Measurements from ENCODE around the gene NPAS3.

The NPAS3 gene

DNA sequence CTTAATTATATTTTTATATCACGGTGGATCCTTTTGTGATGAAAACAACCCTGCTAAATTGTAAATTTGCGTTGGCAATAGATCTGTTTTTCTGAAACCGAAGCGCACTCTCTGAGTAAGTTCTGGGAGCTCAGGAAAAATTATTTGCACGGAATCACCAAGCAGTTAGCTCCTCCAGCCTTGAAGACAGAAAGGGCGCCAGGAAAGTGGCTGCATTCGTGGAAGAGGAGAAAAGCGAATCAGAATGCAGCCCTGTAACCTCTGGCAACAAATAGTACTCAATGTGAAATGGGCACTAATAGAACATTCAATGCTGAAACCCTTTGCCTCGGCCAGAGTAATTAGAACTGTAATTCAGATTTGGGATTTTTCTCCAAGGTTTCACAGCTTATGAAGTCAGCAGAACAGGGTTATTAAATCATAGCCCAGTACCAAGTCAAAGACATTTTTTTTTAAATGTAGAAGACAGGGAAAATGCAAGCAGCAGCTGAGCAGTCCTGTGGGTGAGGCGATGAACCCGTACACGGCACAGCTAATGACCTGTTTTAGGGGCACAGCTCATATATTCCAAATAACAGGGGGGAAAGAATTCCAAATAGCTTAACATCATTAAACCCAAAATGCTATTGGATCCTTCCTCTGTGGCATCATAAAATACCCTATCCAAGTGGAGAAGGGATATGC is 760.8 kb downstream of the NPAS3 start:
- no peak for FAIRE-seq

DNA sequence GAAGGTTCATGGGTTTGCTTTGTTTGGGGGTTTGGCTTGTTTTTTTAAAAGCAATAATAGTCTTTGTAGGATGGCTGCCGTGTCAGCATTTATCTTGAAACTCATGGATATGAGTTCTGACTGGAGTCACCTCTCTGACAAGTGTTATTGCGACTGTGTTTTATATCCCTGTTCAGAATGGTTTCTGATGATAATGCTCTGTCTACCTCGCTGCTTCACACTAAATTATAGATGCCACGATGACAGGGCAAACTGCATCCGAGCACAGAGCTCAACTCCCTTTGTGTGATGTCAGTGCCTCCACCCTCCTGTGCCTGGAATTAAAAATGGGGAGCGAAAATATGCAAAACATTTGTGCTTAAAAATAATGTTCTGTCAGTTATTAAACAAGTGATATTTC is 761.4 kb downstream of the NPAS3 start:
- no peak for FAIRE-seq

GRCh38 chr14:33702293-33702692 is 763.6 kb downstream of the NPAS3 start:
- no peak for FAIRE-seq

DNA sequence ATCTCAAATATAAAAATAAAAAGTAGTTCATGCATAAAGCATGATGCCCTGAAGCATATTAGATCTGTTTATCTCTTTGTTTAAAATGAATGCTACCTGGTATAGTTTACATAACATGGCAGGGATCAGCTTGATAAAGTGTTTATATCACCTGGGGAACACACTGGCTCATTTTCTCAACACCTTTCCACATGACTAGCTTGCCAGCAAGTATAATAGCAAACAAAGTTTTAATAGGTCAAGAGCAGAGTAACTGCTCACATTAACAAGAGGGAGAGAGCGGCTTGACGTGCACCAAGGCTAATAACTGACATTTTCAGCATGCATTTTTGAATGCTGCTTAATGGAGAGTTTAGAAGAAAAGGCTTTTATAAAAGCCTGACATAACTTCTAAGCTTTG is 765.8 kb downstream of the NPAS3 start:
- FAIRE-seq = no peak

DNA sequence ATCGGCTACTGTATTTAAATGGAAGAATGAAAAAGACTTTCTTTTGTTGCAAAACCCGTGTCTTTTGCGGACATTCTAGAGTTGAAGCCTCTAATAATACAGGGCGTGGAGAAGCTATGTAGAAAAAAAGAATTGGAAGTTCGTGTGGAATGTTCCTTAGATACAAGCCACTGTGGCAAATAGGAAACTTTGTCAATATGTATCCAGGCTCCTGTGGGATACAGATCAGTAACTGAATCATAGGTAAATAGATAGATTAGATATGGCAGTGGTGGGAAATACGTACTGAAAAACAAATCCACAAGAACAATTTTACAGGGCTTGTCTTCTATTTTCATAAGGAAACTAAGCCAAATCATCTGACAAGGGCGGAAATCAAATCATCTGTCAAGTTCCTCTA is 766.8 kb downstream of the NPAS3 start:
- FAIRE-seq = no peak

DNA sequence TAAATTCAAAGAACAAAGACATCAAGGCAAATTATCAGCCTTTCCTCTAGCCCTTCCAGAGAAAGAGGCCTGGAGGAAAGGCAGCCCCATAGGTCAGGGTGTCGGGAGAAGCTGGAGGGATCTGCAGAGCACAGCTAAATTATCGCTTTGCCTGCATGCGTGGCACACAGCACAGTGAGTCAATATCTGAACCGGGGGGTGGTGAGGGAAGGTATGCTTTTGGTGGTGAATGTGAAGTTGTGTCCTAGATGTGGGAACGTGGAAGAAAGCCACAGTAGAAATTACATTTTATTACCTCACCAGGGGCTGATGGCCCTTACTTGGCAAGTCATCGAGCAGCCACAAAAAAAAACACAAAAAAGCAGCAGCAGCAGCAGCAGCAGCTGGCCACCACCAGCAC is 769.0 kb downstream of the NPAS3 start:
- no peak for FAIRE-seq

- FAIRE-seq = no peak
Observed at GRCh38 chr14:33709283-33709682, 770.6 kb downstream of the NPAS3 start.

- FAIRE-seq = no peak
Observed at GRCh38 chr14:33709711-33710110, 771.0 kb downstream of the NPAS3 start.

DNA sequence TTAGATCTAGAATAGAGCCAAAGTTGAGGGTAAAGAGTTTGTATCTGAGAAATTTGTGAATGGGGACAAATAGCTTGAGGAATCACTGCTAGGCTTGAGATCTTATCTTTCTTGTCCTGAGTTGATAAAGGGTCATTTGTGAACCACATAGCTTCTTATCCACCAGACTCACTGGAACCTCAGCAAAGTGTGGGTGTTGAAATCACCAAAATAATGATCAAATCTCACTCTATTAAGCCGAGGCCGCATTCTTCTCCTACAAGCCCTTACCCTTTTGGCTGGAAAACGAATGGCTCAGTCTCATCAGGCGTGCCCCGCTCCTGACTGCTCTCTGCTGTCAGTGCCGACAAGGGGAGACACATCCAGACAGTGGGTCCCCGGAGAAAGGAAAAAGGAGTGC is 771.6 kb downstream of the NPAS3 start:
- no peak for FAIRE-seq

- FAIRE-seq = no peak
Observed at GRCh38 chr14:33711194-33711593, 772.5 kb downstream of the NPAS3 start.

DNA sequence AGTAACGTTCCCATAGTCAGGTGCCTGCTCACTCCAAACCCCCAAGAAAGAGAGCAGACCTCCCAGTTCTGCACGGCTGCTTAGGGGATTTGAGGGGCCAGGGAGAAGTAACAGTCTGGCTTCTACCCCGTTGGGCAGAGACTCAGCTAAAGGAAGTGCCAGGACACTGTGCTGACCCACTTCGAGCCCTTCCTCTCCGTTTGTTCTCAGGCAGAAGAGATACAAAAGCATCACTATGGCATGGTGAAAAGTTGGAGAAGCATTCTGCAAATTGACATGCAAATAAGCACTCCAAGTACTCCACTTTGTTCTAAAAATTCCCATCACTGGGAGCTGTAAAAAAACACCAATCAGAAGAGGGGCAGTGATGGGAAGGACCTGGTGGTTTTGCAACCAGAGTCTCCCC is 773.1 kb downstream of the NPAS3 start:
- no peak for FAIRE-seq

- FAIRE-seq = no peak
Observed at GRCh38 chr14:33714527-33715226, 776.0 kb downstream of the NPAS3 start.

DNA sequence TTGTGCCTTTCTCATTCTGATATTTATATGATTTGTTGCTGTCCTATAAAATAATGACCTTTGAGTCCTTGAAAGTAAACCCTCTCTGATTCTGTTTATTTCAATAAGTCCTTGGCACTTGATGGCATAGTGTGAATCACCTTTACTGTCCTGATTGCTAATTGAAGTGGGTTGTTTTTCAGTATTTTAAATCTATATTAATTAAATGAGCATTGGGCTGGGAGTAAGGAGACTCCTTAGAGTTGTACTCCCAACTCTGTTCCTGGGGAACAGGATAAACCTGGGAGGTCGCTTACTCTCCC is 776.5 kb downstream of the NPAS3 start:
- FAIRE-seq = no peak

GRCh38 chr14:33716921-33717320 is 778.2 kb downstream of the NPAS3 start:
- FAIRE-seq = no peak

- FAIRE-seq = no peak
Observed at GRCh38 chr14:33717866-33718265, 779.2 kb downstream of the NPAS3 start.

GRCh38 chr14:33720284-33720787 is 781.7 kb downstream of the NPAS3 start:
- FAIRE-seq = no peak

- FAIRE-seq = no peak
Observed at GRCh38 chr14:33726685-33727084, 788.0 kb downstream of the NPAS3 start.

DNA sequence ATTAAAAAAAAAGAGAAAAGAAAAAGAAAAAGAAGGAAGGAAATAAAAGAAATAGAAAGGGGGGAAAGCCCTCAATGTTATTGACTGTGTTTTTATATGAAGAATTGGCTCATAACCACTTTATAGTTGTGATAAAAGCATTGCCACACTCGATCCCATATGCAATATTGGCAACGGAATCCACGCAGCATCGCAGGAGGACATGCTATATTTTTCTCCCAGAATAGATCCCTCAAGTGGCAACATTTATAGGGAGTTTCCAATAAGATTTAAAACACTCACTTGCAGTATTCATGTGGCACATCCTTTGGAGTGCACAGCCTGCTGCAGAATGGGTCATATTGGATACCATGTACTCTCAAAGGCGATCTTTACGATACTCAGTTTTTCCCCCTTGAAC is 788.9 kb downstream of the NPAS3 start:
- FAIRE-seq = no peak

DNA sequence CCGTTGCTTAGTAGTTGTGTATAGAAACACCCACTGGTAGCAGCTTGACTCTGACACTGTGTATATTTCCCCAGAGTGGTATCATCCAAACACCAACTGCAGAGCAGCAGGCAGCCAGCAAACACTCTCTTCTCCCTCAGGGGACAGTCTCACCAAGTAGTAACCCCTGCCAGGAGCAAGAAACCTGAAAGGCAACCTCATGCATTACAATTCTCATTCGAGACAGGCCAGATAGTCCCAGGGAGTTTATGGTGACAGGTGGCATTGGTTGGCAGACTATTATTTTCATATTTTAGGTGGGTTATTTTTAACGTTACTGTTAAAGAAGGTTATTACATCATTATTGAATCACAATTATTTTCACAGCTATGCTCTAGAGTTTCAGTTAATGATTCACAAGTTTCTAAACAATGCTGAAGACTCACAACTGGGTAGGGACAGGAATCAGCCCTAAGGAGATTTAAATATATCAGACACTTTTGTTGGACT is 789.4 kb downstream of the NPAS3 start:
- FAIRE-seq = no peak

GRCh38 chr14:33730156-33730555 is 791.5 kb downstream of the NPAS3 start:
- no peak for FAIRE-seq

GRCh38 chr14:33732175-33732574 is 793.5 kb downstream of the NPAS3 start:
- no peak for FAIRE-seq

DNA sequence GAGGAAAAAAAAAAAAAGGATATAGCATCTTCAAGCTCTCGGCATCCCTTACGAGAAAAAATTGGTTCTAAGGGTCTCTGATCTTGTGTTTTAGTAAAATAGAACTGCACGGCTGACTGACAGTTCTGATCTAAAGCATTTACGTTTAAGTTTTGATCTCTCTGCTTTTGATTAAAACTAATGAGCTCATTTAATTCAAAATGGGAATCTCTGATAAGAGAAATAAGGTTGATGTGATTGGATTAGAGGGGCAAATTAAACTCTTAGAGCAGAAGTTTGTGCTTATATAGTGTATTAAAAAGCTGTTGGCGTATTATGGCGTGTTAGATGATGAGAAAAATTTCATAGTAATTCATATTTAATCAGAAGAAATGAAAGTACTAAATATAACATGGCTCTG is 794.6 kb downstream of the NPAS3 start:
- no peak for FAIRE-seq

DNA sequence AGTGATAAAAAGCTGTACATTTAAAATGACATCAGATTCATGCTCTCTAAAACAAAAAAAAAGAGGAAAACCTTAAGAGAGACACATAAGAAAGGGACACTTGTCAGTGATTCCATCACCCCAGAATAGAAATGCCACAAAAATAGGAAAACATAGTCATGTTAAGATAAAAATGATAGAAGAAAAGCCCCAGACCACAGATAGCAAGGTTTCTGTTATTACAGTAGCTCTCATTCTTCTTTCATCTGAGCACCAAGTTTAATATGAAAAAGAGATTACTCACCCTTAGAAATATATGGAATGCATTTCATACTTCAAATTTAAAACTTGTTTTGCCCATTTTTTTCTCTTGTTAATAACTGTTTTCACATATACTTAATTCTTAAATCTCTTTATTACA is 795.0 kb downstream of the NPAS3 start:
- FAIRE-seq = no peak

DNA sequence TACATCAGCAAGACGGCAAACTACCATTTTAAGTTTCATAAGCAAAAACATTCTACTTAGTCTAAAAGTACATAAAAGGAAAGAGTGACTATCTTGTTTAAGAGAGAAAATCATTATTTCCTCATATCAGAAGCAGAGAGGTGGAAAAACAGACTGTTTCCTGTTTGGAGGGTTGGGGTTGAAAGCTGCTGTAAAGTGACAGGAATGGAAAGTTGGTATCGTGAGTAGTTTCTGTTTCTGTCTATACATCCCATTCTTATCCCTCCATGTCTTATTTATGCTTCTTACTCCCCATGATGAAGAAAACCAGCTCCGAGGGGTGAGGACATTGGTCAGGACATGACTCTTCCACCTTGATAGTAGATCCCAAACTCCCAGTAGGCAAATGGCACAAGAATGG is 795.7 kb downstream of the NPAS3 start:
- FAIRE-seq = no peak

Measured in A204.1 (cell line).